GM23248 (cell line): Measurements from ENCODE around the gene HTATSF1. TPM values are rescaled to one million over a fixed set of nuclear protein-coding genes. Genes with fewer than 3 reads are reported as not detected.

Source experiments
- DNase-seq: peaks from one replicate; pipeline ENCODE4 v3.0.0-alpha.2; 2015
- H2AFZ ChIP-seq: fragments of 200-600 bp; sonication (generic); 2 replicates; pipeline ENCODE4 v1.6.1; 2016; ENCODE audit warnings: antibody characterized with exemption
- H3F3A ChIP-seq: fragments of 200-600 bp; sonication (generic); 2 replicates; pipeline ENCODE4 v1.6.1; 2016; ENCODE audit warnings: mild to moderate bottlenecking, antibody characterized with exemption, mixed run types; ENCODE audit not compliant: insufficient read depth
- H3K27ac ChIP-seq: fragments of 200-600 bp; sonication (generic); 2 replicates; pipeline ENCODE4 v1.5.1; 2016; ENCODE audit warnings: mild to moderate bottlenecking
- H3K27me3 ChIP-seq: fragments of 200-600 bp; sonication (generic); replicated peaks from 2 replicates; pipeline ENCODE4 v1.6.1; 2016; ENCODE audit warnings: mild to moderate bottlenecking; ENCODE audit not compliant: insufficient read depth
- H3K36me3 ChIP-seq: fragments of 200-600 bp; sonication (generic); 2 replicates; pipeline ENCODE4 v1.6.1; 2016; ENCODE audit warnings: low read depth, mild to moderate bottlenecking
- H3K4me1 ChIP-seq: fragments of 200-600 bp; sonication (generic); 2 replicates; pipeline ENCODE4 v1.6.1; 2016; ENCODE audit warnings: mild to moderate bottlenecking; ENCODE audit not compliant: insufficient read depth
- H3K4me2 ChIP-seq: fragments of 200-600 bp; sonication (generic); one replicate; pipeline ENCODE4 v1.6.1; 2016; ENCODE audit warnings: mild to moderate bottlenecking; ENCODE audit not compliant: unreplicated experiment
- H3K4me3 ChIP-seq: fragments of 200-600 bp; sonication (generic); 2 replicates; pipeline ENCODE4 v1.5.1; 2016; ENCODE audit warnings: mild to moderate bottlenecking
- H3K79me2 ChIP-seq: fragments of 200-600 bp; sonication (generic); 2 replicates; pipeline ENCODE4 v1.6.1; 2016; ENCODE audit warnings: mild to moderate bottlenecking; ENCODE audit not compliant: insufficient read depth
- H3K9ac ChIP-seq: fragments of 200-600 bp; sonication (generic); 2 replicates; pipeline ENCODE4 v1.6.1; 2016; ENCODE audit warnings: mild to moderate bottlenecking
- H3K9me2 ChIP-seq: fragments of 200-600 bp; sonication (generic); 2 replicates; pipeline ENCODE4 v1.6.1; 2016; ENCODE audit warnings: mixed run types, mild to moderate bottlenecking, moderate library complexity; ENCODE audit not compliant: insufficient read depth
- H3K9me3 ChIP-seq: fragments of 200-600 bp; sonication (generic); one replicate; pipeline ENCODE4 v1.6.1; 2017; ENCODE audit warnings: low read depth
- H4K20me1 ChIP-seq: fragments of 200-600 bp; sonication (generic); 2 replicates; pipeline ENCODE4 v1.6.0; 2016; ENCODE audit not compliant: insufficient read depth
- EZH2 ChIP-seq: fragments of 200-600 bp; sonication (generic); IDR thresholded peaks from 2 replicates; pipeline ENCODE4 v1.6.1; 2018; ENCODE audit warnings: antibody characterized with exemption, mild to moderate bottlenecking; ENCODE audit not compliant: insufficient read depth, poor library complexity, severe bottlenecking
- EZH2phosphoT487 ChIP-seq: fragments of 200-600 bp; sonication (generic); IDR thresholded peaks from 2 replicates; pipeline ENCODE4 v1.6.1; 2018; ENCODE audit warnings: antibody characterized with exemption, moderate library complexity, mild to moderate bottlenecking, low read depth; ENCODE audit not compliant: insufficient read depth
- WGBS, 2 experiments: methylation state at CpG; one replicate each; pipeline ENCODE4 v1.1.6; 2015 to 2017; ENCODE audit warnings: low lambda C conversion rate in 2 of 2, low coverage in 1 of 2; ENCODE audit errors: missing lambda C conversion rate in 2 of 2; 5-methylcytosine and 5-hydroxymethylcytosine counted together
- in situ Hi-C: fragments of 300-500 bp; cut with MboI; formaldehyde crosslinking; loops from 2 replicates; pipeline ENCODE4 v1.15.0; 2020
- polyA plus RNA-seq: library from polyadenylated mRNA; unstranded; fragments of >200 nt; fragmentation: Nextera tagmentation; extraction: Ambion mirVana; gene quantifications from 2 replicates; pipeline ENCODE4 v1.2.1, GENCODE V29; 2016
- total RNA-seq: library from RNA; depleted of rRNA; stranded (reverse); fragments of >200 nt; shearing (Covaris generic); gene quantifications from 2 replicates; pipeline ENCODE4 v1.2.3, GENCODE V29; 2014

HTATSF1 gene
- total and polyA plus RNA-seq, 2 experiments from 2014 or later = 46.9 to 51.5 TPM

DNA sequence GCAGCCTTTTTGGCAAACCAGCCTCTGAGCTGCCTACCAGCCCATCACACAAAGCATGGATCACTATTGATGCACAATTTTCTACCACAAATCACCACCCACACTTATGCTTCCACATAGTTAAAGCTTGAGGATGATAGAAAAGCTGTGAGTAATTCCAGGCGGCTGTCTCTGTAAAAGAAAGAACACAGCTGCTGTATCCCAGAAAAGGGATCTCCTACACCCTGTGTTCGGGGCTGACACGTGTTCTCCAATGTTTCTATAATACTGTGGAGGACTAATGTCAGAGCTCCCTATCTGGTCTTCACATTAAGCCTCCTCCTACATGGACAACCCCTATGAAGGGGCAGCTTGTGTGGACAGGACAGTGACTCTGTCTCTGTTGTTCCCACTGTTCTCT lies 22.2 kb upstream of the HTATSF1 start:
- no peaks in the 10 kb centered on the region for H3K27me3 ChIP-seq

DNA sequence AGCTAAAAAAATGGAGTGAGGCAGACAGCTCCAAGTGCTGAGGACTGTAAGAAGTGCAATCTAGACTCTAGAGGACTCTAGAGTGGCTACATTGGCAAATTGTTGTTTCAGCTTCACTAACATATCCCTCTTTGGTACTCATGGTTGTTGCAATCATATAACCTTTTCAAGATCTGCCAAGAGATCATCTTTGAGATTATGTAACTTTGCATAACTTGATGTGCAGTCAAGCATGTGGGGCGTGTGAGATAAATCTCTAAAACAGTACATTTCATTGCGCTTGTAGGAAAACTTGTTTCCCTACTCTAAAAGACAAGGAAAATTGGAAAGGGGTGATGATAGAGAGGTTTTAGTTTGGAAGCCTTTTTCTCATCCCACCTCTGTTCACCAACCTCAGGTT lies 20.9 kb upstream of the HTATSF1 start:
- H3K9ac ChIP-seq = no peak overlapping the region
- H4K20me1 ChIP-seq = no peaks in the 10 kb centered on the region
- DNase-seq = no peak
- H3K9me3 ChIP-seq = no peaks in the 10 kb centered on the region
- no peak for TF ChIP-seq EZH2
- no peak for TF ChIP-seq EZH2phosphoT487
- WGBS, 2 experiments = 42 to 53% methylated on average over 2 of the region's 2 CpGs
- H3F3A ChIP-seq = no peaks in the 10 kb centered on the region
- H3K36me3 ChIP-seq = no peaks in the 10 kb centered on the region
- no peak overlapping the region for H3K4me3 ChIP-seq
- no peaks in the 10 kb centered on the region for H3K4me1 ChIP-seq
- no peaks in the 10 kb centered on the region for H3K9me2 ChIP-seq
- H3K4me2 ChIP-seq = no peak overlapping the region
- no peaks in the 10 kb centered on the region for H3K79me2 ChIP-seq
- H3K27me3 ChIP-seq = no peaks in the 10 kb centered on the region
- H3K27ac ChIP-seq = no peak overlapping the region
- H2AFZ ChIP-seq = no peak overlapping the region
- in situ Hi-C loops = no loop called here

More for the DNA sequence above, 22.2 kb upstream of the HTATSF1 start:
- H3K9me3 ChIP-seq = no peaks in the 10 kb centered on the region
- H2AFZ ChIP-seq = no peak overlapping the region
- H4K20me1 ChIP-seq = no peaks in the 10 kb centered on the region
- in situ Hi-C loops = no loop called here
- 17 to 25% methylated on average over 2 to 3 of the region's 3 CpGs for WGBS, 2 experiments
- no peaks in the 10 kb centered on the region for H3K4me1 ChIP-seq
- H3K36me3 ChIP-seq = no peaks in the 10 kb centered on the region
- TF ChIP-seq EZH2 (no peak), EZH2phosphoT487 (no peak)
- H3K4me2 ChIP-seq = no peak overlapping the region
- H3K79me2 ChIP-seq = no peaks in the 10 kb centered on the region
- no peak overlapping the region for H3K27ac ChIP-seq
- no peak overlapping the region for H3K9ac ChIP-seq
- no peak overlapping the region for H3K4me3 ChIP-seq
- no peaks in the 10 kb centered on the region for H3F3A ChIP-seq
- no peaks in the 10 kb centered on the region for H3K9me2 ChIP-seq
- no peak for DNase-seq

DNA sequence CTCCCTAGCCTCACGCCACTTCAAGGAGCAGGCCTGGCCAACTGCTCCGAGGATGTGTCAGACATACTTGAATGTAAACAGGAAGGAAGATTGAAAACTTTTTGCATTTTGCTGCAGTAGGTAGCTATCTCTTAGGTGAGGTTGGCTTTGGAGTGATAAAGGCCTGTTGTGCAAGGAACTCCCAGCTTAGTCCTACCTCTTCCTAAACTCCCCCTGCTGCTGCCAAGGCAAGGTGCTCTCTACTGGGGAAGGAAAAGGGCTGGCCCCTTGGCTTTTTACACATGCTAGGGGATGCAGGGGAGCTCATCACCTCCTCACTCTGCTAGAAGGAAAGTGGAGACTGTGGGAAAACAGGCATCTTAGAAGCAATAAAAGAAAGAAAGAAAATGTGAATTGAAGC lies 20.4 kb upstream of the HTATSF1 start:
- no peak overlapping the region for H3K4me3 ChIP-seq
- no peak overlapping the region for H3K9ac ChIP-seq
- H3K4me2 ChIP-seq = no peak overlapping the region
- H3K27me3 ChIP-seq = no peaks in the 10 kb centered on the region
- WGBS, 2 experiments = 73 to 90% methylated on average over 2 of the region's 2 CpGs
- H3K9me2 ChIP-seq = no peaks in the 10 kb centered on the region
- no peak overlapping the region for H3K27ac ChIP-seq
- H3K4me1 ChIP-seq = no peaks in the 10 kb centered on the region
- TF ChIP-seq EZH2 (no peak), EZH2phosphoT487 (no peak)
- no peaks in the 10 kb centered on the region for H3K9me3 ChIP-seq
- no peaks in the 10 kb centered on the region for H3K79me2 ChIP-seq
- in situ Hi-C loops = no loop called here
- H3K36me3 ChIP-seq = no peaks in the 10 kb centered on the region
- H4K20me1 ChIP-seq = no peaks in the 10 kb centered on the region
- DNase-seq = no peak
- H3F3A ChIP-seq = no peaks in the 10 kb centered on the region
- no peak overlapping the region for H2AFZ ChIP-seq

DNA sequence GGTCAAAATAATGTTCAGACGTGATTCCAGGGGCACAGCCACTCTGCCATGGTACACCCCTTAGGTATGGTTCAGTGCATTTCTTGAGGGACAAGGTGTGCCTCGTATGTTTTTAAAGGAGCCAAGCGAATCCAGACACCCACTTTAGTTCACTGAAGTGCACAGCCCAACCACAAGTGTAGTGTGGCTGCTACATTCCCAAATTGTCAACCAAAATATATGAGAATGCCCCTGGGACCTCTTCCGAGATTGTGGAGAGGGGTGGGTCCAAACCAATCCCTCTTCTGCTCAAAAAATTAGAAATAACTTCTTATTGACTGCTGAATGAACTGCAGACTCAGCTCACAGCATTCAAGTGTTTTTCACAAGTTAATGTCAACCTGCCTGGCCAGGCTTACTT lies 17.0 kb upstream of the HTATSF1 start:
- H2AFZ ChIP-seq = no peak overlapping the region
- no peak overlapping the region for H3K4me3 ChIP-seq
- TF ChIP-seq EZH2 = no peak
- TF ChIP-seq EZH2phosphoT487 = no peak
- no peaks in the 10 kb centered on the region for H4K20me1 ChIP-seq
- no peaks in the 10 kb centered on the region for H3K9me2 ChIP-seq
- no peak overlapping the region for H3K9ac ChIP-seq
- no peaks in the 10 kb centered on the region for H3K36me3 ChIP-seq
- no peaks in the 10 kb centered on the region for H3F3A ChIP-seq
- no peak overlapping the region for H3K4me2 ChIP-seq
- no peak for DNase-seq
- H3K4me1 ChIP-seq = no peaks in the 10 kb centered on the region
- 0% methylated on average over 3 of the region's 4 CpGs for WGBS, 2 experiments
- no peaks in the 10 kb centered on the region for H3K27me3 ChIP-seq
- in situ Hi-C loops = no loop called here
- H3K79me2 ChIP-seq = no peaks in the 10 kb centered on the region
- no peaks in the 10 kb centered on the region for H3K9me3 ChIP-seq
- no peak overlapping the region for H3K27ac ChIP-seq

DNA sequence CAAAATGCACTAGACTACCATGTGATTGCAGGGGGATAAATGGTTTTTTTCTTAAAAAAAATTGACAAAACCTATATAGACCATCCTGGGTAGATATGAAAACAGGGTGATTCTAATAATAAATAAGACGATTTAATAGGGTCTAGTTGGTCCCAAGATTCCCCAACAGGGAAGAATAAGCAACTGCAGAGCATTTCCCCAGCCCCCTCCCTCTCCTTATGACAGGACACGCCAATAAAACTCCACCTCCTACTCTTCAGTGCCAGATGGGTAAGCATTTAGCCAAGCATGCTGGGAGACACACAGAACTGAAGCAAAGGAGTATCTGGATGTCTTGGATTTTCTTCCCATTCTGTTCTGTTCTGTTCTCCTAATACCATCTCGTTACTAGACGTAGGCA lies 9.7 kb upstream of the HTATSF1 start, which contains the start of gene BRS3:
Gene BRS3 (plus strand): TSS at position 301 of the 400 bp plus-strand sequence. CDS start 168 bp downstream, outside the sequence.
- no peak for DNase-seq
- Histone ChIP-seq H3K4me3 (no peak within 1 kb of the TSS), H3K79me2 (no peaks in the 10 kb centered on the region), H3K9me3 (no peaks in the 10 kb centered on the region), H3K27me3 (no peaks in the 10 kb centered on the region), H3K9me2 (no peaks in the 10 kb centered on the region), H3K9ac (no peak within 1 kb of the TSS), H2AFZ (no peak within 1 kb of the TSS), H4K20me1 (no peaks in the 10 kb centered on the region), H3K27ac (no peak within 1 kb of the TSS), H3K36me3 (no peaks in the 10 kb centered on the region), H3K4me2 (no peak within 1 kb of the TSS), H3F3A (no peaks in the 10 kb centered on the region), H3K4me1 (no peaks in the 10 kb centered on the region)
- 16 to 21% methylated on average over 4 of the region's 4 CpGs for WGBS, 2 experiments
- TF ChIP-seq EZH2phosphoT487 (no peak), EZH2 (no peak)
- in situ Hi-C loops = no loop called here
